HCT116 (cell line): ENCODE measurements around the gene EML2. TPM values are rescaled to one million over a fixed set of nuclear protein-coding genes. Genes with fewer than 3 reads are reported as not detected.

Experiments
- ATAC-seq: fragments of 200-7000 bp; cut with Tn5 transposase; 2 replicates; pipeline ENCODE4 v1.9.1; 2020; ENCODE audit warnings: mild to moderate bottlenecking, moderate library complexity
- BruUV-seq: library from RNA; stranded (reverse); fragments of 400-500 nt; replicated peaks from 2 replicates; lab custom pipeline; 2021; lab: Mats Ljungman, UMichigan
- CTCF ChIA-PET: fragments of 300-600 bp; sonication (Branson Sonifier 250); formaldehyde crosslinking; loops from one replicate; lab custom pipeline; 2021; ENCODE audit warnings: antibody characterized with exemption; lab: Charles Lee
- POLR2A ChIA-PET: fragments of 300-600, 350-600 bp; sonication (Branson Sonifier 250); formaldehyde crosslinking; loops from one replicate; lab custom pipeline; 2021; ENCODE audit warnings: antibody characterized with exemption; lab: Charles Lee
- RAD21 ChIA-PET, 2 experiments: fragments of 300-600 bp; sonication (Branson Sonifier 250); formaldehyde crosslinking; loops; one replicate each; lab custom pipeline; 2023; ENCODE audit warnings: low total read pairs in 2 of 2; ENCODE audit not compliant: uncharacterized antibody in 2 of 2, unreplicated experiment in 2 of 2, low non-redundant PET in 1 of 2; lab: Charles Lee
- DNase-seq: peaks from one replicate; pipeline ENCODE4 v3.0.0-alpha.2; 2010; ENCODE audit warnings: low read depth, low spot score
- H2AFZ ChIP-seq: fragments of 200-600 bp; shearing (Covaris generic), sonication (generic); 2 replicates; pipeline ENCODE4 v1.6.1; 2017; ENCODE audit warnings: low read depth, mixed run types, mixed read lengths, antibody characterized with exemption, low read length; ENCODE audit not compliant: poor library complexity, severe bottlenecking
- H3K27ac ChIP-seq: 2 replicates; pipeline ENCODE4 v1.5.1; 2012; ENCODE audit warnings: low read depth, low read length
- H3K27me3 ChIP-seq: fragments of 200-600 bp; sonication (generic); 2 replicates; pipeline ENCODE4 v1.6.1; 2016; ENCODE audit warnings: mixed run types, low read length, mixed read lengths; ENCODE audit not compliant: insufficient read depth
- H3K36me3 ChIP-seq, 2 experiments: fragments of 200-500 bp in 1 of 2; fragments of 200-600 bp in 1 of 2; sonication (Bioruptor generic) in 1 of 2; sonication (generic) in 1 of 2; 2 replicates each; pipeline versions ENCODE4 v1.5.1 to v1.6.1; 2014 to 2016; ENCODE audit warnings: low read length in 2 of 2, inconsistent platforms in 1 of 2, mixed read lengths in 1 of 2, mixed run types in 1 of 2; ENCODE audit not compliant: insufficient read depth in 2 of 2, control insufficient read depth in 1 of 2
- H3K4me1 ChIP-seq, 2 experiments: fragments of 200-600 bp in 1 of 2; sonication (generic) in 1 of 2; 2 replicates each; pipeline versions ENCODE4 v1.5.1 to v1.6.1; 2012 to 2017; ENCODE audit warnings: low read length in 2 of 2, inconsistent platforms in 1 of 2, mild to moderate bottlenecking in 1 of 2, mixed read lengths in 1 of 2, mixed run types in 1 of 2, moderate library complexity in 1 of 2; ENCODE audit not compliant: insufficient read depth in 2 of 2, control insufficient read depth in 1 of 2
- H3K4me2 ChIP-seq: fragments of 200-600 bp; sonication (generic); 2 replicates; pipeline ENCODE4 v1.6.1; 2017; ENCODE audit warnings: mixed run types, low read length, mixed read lengths
- H3K4me3 ChIP-seq, 2 experiments: fragments of 200-600 bp in 1 of 2; sonication (generic) in 1 of 2; replicated peaks in 1 of 2; 2 replicates each; pipeline ENCODE4 v1.5.1; 2011 to 2016; ENCODE audit warnings: low read length in 2 of 2, control low read depth in 1 of 2, low read depth in 1 of 2, mild to moderate bottlenecking in 1 of 2, mixed read lengths in 1 of 2, mixed run types in 1 of 2
- H3K79me2 ChIP-seq: fragments of 200-600 bp; sonication (generic); 2 replicates; pipeline ENCODE4 v1.6.1; 2017; ENCODE audit warnings: mild to moderate bottlenecking, mixed run types, low read length, moderate library complexity, mixed read lengths; ENCODE audit not compliant: insufficient read depth
- H3K9ac ChIP-seq: fragments of 200-600 bp; sonication (generic); 2 replicates; pipeline ENCODE4 v1.6.1; 2016; ENCODE audit warnings: low read length, mixed read lengths
- H3K9me2 ChIP-seq: fragments of 200-600 bp; sonication (generic), shearing (Covaris generic); 2 replicates; pipeline ENCODE4 v1.6.1; 2017; ENCODE audit warnings: mixed run types, mild to moderate bottlenecking, moderate library complexity; ENCODE audit not compliant: insufficient read depth
- H3K9me3 ChIP-seq, 2 experiments: fragments of 200-500 bp in 1 of 2; fragments of 200-600 bp in 1 of 2; sonication (Bioruptor generic) in 1 of 2; sonication (generic) in 1 of 2; 2 replicates each; pipeline ENCODE4 v1.6.1; 2014 to 2017; ENCODE audit warnings: low read length in 2 of 2, mixed read lengths in 2 of 2, inconsistent platforms in 1 of 2, low read depth in 1 of 2, mild to moderate bottlenecking in 1 of 2, mixed run types in 1 of 2, moderate library complexity in 1 of 2; ENCODE audit not compliant: control insufficient read depth in 1 of 2, insufficient read depth in 1 of 2
- H4K20me1 ChIP-seq: fragments of 200-600 bp; sonication (generic), shearing (Covaris generic); 2 replicates; pipeline ENCODE4 v1.6.1; 2017; ENCODE audit warnings: mixed run types, mild to moderate bottlenecking, moderate library complexity; ENCODE audit not compliant: insufficient read depth
- CBX3 ChIP-seq: IDR thresholded peaks from 2 replicates; pipeline ENCODE4 v1.6.1; 2012; ENCODE audit warnings: low read depth
- RAD21 ChIP-seq: IDR thresholded peaks from 2 replicates; pipeline ENCODE4 v1.6.1; 2012; ENCODE audit warnings: low read depth, mild to moderate bottlenecking
- SRF ChIP-seq: IDR thresholded peaks from 2 replicates; pipeline ENCODE4 v1.6.1; 2012; ENCODE audit warnings: low read depth
- YY1 ChIP-seq: IDR thresholded peaks from 2 replicates; pipeline ENCODE4 v1.6.1; 2011; ENCODE audit warnings: low read length, low read depth, moderate library complexity, mild to moderate bottlenecking; ENCODE audit not compliant: insufficient replicate concordance; ENCODE audit errors: extremely low read depth
- intact Hi-C: fragments of 100-400 bp; cut with micrococcal nuclease; formaldehyde crosslinking; loops from 2 replicates; pipeline ENCODE4 v1.10.0; 2022
- total RNA-seq: library from RNA; stranded (reverse); gene quantifications from one replicate; pipeline ENCODE4 v1.2.1, GENCODE V29; 2021; ENCODE audit not compliant: unreplicated experiment
- TF ChIP-seq, protein P1 (sequence below), 3 experiments: fragments of 200-600 bp in 1 of 3; sonication (generic) in 1 of 3; IDR thresholded peaks in 2 of 3; conservative IDR thresholded peaks in 1 of 3; 2 replicates each; pipeline ENCODE4 v1.5.1; 2012 to 2017; ENCODE audit warnings: low read depth in 2 of 3, low read length in 2 of 3, antibody characterized with exemption in 1 of 3, borderline replicate concordance in 1 of 3, control low read depth in 1 of 3, mild to moderate bottlenecking in 1 of 3, mixed read lengths in 1 of 3, mixed run types in 1 of 3, moderate library complexity in 1 of 3; ENCODE audit not compliant: insufficient read depth in 1 of 3

EML2 gene
- total RNA-seq, 1 experiment from 2014 or later, result 131 TPM

DNA sequence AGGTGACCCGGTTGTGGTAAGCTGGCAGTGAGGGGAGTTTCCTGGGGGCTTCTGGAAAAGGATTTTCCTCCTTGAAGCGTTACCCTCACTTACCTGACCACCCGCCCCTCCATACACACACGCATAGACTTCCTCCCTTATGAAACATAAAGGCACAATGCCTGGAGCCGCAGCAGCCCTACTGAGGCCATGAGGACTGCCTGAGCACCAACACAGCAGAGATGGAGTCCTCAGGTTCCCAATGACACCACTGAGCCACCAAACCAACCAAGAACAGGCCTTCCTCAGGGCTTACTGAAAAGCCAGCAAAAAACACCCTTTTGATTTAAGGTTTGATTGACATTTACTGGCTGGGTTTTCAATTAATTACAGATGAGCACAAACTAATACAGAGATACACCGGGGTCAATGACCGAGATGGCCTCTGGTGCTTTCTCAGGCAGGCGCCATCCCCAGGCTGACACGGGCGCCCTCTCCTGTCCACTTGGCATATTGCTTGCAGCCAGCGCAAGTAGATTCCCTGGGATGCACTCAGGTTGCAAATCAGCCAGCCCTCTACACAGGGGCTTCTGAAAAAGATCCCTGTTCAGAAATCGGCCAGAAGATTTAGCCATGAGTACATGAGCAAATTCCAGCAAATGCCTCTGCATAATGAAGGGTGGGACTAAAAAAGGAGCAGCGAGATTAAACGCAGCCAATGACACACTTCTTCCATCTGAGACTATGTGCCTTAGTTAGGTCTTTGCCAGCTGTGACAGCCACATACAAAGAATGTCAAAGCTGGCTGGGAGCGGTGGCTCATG, 69.4 kb downstream of the EML2 start:
- Histone ChIP-seq H3K4me2 (peak overlapping the region; percentile 60), H3K27ac (peak overlapping the region; percentile 25; the same call in 1 of the 2 replicates), H3K4me1 (peaks cover 14 to 28% of the 10 kb centered on the region in 2 experiments), H3K27me3 (no peaks in the 10 kb centered on the region), H2AFZ (no peak overlapping the region), H3K4me3 (no peak overlapping the region), H3K9me2 (no peaks in the 10 kb centered on the region), H3K9ac (no peak overlapping the region), H4K20me1 (no peaks in the 10 kb centered on the region), H3K36me3 (no peaks in the 10 kb centered on the region), H3K9me3 (no peaks in the 10 kb centered on the region), H3K79me2 (peaks cover 31% of the 10 kb centered on the region; the same call in 1 of the 2 replicates)
- DNase-seq (peak; percentile 24), ATAC-seq (peak; percentile 84)
- ChIA-PET POLR2A (no interaction called here), CTCF (interaction anchor here (0.9 to 2.5 kb wide), 4 partner anchors 11 to 84 kb away, joined by 3 to 9 read pairs (median 6); no protein-coding TSS in a partner anchor), RAD21 (no interaction called here)
- BruUV-seq, result no TSS peak
- TF ChIP-seq CBX3, result no peak
- TF ChIP-seq SRF, result no peak
- TF ChIP-seq RAD21, result peak; percentile 76
- peak; percentile 25 for TF ChIP-seq YY1
- TF ChIP-seq, protein P1, sequence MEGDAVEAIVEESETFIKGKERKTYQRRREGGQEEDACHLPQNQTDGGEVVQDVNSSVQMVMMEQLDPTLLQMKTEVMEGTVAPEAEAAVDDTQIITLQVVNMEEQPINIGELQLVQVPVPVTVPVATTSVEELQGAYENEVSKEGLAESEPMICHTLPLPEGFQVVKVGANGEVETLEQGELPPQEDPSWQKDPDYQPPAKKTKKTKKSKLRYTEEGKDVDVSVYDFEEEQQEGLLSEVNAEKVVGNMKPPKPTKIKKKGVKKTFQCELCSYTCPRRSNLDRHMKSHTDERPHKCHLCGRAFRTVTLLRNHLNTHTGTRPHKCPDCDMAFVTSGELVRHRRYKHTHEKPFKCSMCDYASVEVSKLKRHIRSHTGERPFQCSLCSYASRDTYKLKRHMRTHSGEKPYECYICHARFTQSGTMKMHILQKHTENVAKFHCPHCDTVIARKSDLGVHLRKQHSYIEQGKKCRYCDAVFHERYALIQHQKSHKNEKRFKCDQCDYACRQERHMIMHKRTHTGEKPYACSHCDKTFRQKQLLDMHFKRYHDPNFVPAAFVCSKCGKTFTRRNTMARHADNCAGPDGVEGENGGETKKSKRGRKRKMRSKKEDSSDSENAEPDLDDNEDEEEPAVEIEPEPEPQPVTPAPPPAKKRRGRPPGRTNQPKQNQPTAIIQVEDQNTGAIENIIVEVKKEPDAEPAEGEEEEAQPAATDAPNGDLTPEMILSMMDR (IDR thresholded peaks at IDR 0.05 in 2 of 3, conservative IDR thresholded peaks at IDR 0.05 in 1 of 3; ENCODE audit: borderline replicate concordance in 1 of 3, insufficient read depth in 1 of 3, low read depth in 2 of 3, low read length in 2 of 3), result peak; percentile 70 to 96 (median 93); a peak in 5 of 6 replicates
- intact Hi-C loops, result loop anchor here (1.0 kb wide), 1 partner anchor 47 kb away; no protein-coding TSS in a partner anchor
